Neural progenitor cell (in vitro differentiated cells): Measurements from ENCODE around the gene EFEMP1.

Experiments
- CTCF ChIP-seq: fragments of 200-600 bp; sonication (generic); IDR thresholded peaks from 2 replicates; pipeline ENCODE4 v1.5.1; 2017; ENCODE audit warnings: antibody characterized with exemption, mild to moderate bottlenecking
- EZH2phosphoT487 ChIP-seq: fragments of 200-600 bp; sonication (generic); IDR thresholded peaks from 2 replicates; pipeline ENCODE4 v1.6.1; 2017; ENCODE audit warnings: antibody characterized with exemption

- TF ChIP-seq CTCF (no peak), EZH2phosphoT487 (no peak)
These were observed 40.2 kb downstream of the EFEMP1 start for GRCh38 chr2:55883357-55883756.
